Hypothalamus (tissue), 51 donors: Measurements from ENCODE around the gene SAYSD1.

Experiments
- DNase-seq, 51 donors: peaks; one replicate each; lab custom pipeline; 2025; lab: John Stamatoyannopoulos, UW

Gene SAYSD1

GRCh38 chr6:39079197-39080125 is 35.5 kb downstream of the SAYSD1 start:
- DNase-seq = no peak

- no peak for DNase-seq
Measured at GRCh38 chr6:39078695-39079094, 36.3 kb downstream of the SAYSD1 start.

GRCh38 chr6:39077882-39078594 is 36.9 kb downstream of the SAYSD1 start:
- DNase-seq = no peak

GRCh38 chr6:39076623-39077535 is 38.1 kb downstream of the SAYSD1 start:
- no peak for DNase-seq

GRCh38 chr6:39075807-39076622 is 39.0 kb downstream of the SAYSD1 start:
- DNase-seq = no peak

GRCh38 chr6:39075010-39075686 is 39.8 kb downstream of the SAYSD1 start:
- DNase-seq = peak in 1 of 51 donors; percentile 10

GRCh38 chr6:39074486-39074885 is 40.5 kb downstream of the SAYSD1 start:
- DNase-seq = no peak

GRCh38 chr6:39073471-39074355 is 41.3 kb downstream of the SAYSD1 start:
- no peak for DNase-seq

GRCh38 chr6:39072830-39073229 is 42.2 kb downstream of the SAYSD1 start:
- DNase-seq = no peak

- no peak for DNase-seq
Measured at GRCh38 chr6:39068391-39068790, 46.6 kb downstream of the SAYSD1 start.

GRCh38 chr6:39065561-39065960 is 49.4 kb downstream of the SAYSD1 start:
- DNase-seq = no peak

GRCh38 chr6:39063526-39063925 is 51.5 kb downstream of the SAYSD1 start:
- no peak for DNase-seq

- DNase-seq = no peak
Measured at GRCh38 chr6:39062014-39062740, 52.8 kb downstream of the SAYSD1 start.

GRCh38 chr6:39061588-39061987 is 53.4 kb downstream of the SAYSD1 start:
- DNase-seq = no peak

- DNase-seq = no peak
Measured at GRCh38 chr6:39061182-39061581, 53.8 kb downstream of the SAYSD1 start.

GRCh38 chr6:39060467-39061160 is 54.4 kb downstream of the SAYSD1 start:
- DNase-seq = no peak
